CD14-positive monocyte (primary cell): ENCODE results near the gene KLF3. TPM values are rescaled to one million over a fixed set of nuclear protein-coding genes. Genes with fewer than 3 reads are reported as not detected.

ENCODE experiments used
- DNase-seq, 3 donors: peaks; one replicate each; pipeline ENCODE4 v3.0.0-alpha.2; 2011 to 2022
- H2AFZ ChIP-seq: 2 replicates; pipeline ENCODE4 v1.6.0; 2012; ENCODE audit warnings: mild to moderate bottlenecking, low read depth, low read length, inconsistent platforms; ENCODE audit not compliant: insufficient read depth, poor library complexity, severe bottlenecking
- H3K27ac ChIP-seq, 2 donors: 1 replicate in 1 of 2; 2 replicates in 1 of 2; pipeline ENCODE4 v1.5.1; 2012 to 2013; ENCODE audit warnings: low read length in 2 of 2, control low read depth in 1 of 2, inconsistent platforms in 1 of 2, low read depth in 1 of 2, mild to moderate bottlenecking in 1 of 2
- H3K27me3 ChIP-seq, 2 donors: one replicate each; pipeline versions ENCODE4 v1.6.0 to v1.6.1; 2011 to 2013; ENCODE audit warnings: low read length in 2 of 2; ENCODE audit not compliant: control insufficient read depth in 2 of 2, insufficient read depth in 2 of 2
- H3K36me3 ChIP-seq, 2 donors: replicated peaks in 1 of 2; 1 replicate in 1 of 2; 2 replicates in 1 of 2; pipeline versions ENCODE4 v1.5.1 to v1.6.1; 2012 to 2013; ENCODE audit warnings: low read length in 2 of 2, control low read depth in 1 of 2, inconsistent platforms in 1 of 2, mild to moderate bottlenecking in 1 of 2; ENCODE audit not compliant: insufficient read depth in 2 of 2, control insufficient read depth in 1 of 2
- H3K4me1 ChIP-seq, 2 donors: 1 replicate in 1 of 2; 2 replicates in 1 of 2; pipeline versions ENCODE4 v1.5.1 to v1.6.1; 2012 to 2013; ENCODE audit warnings: low read length in 2 of 2, control low read depth in 1 of 2, inconsistent platforms in 1 of 2, mild to moderate bottlenecking in 1 of 2, moderate library complexity in 1 of 2; ENCODE audit not compliant: insufficient read depth in 2 of 2, control insufficient read depth in 1 of 2
- H3K4me2 ChIP-seq: replicated peaks from 2 replicates; pipeline ENCODE3; 2012; ENCODE audit warnings: low read length, moderate library complexity, mild to moderate bottlenecking; ENCODE audit not compliant: poor library complexity, severe bottlenecking; ENCODE audit errors: extremely low read depth
- H3K4me3 ChIP-seq, 3 experiments: fragments of 200-600 bp in 1 of 3; sonication (generic) in 1 of 3; replicated peaks in 1 of 3; 1 replicate in 2 of 3; 2 replicates in 1 of 3; pipeline ENCODE4 v1.5.1; 2011 to 2013; ENCODE audit warnings: low read length in 3 of 3, mild to moderate bottlenecking in 3 of 3, control low read depth in 2 of 3, low read depth in 2 of 3, inconsistent platforms in 1 of 3, moderate library complexity in 1 of 3
- H3K79me2 ChIP-seq: 2 replicates; pipeline ENCODE4 v1.6.0; 2012; ENCODE audit warnings: mild to moderate bottlenecking, control low read depth, inconsistent platforms, low read length, moderate library complexity; ENCODE audit not compliant: insufficient read depth
- H3K9ac ChIP-seq: 2 replicates; pipeline ENCODE4 v1.6.0; 2017; ENCODE audit warnings: low read length, mild to moderate bottlenecking; ENCODE audit not compliant: insufficient read depth, poor library complexity, severe bottlenecking
- H3K9me3 ChIP-seq, 2 donors: replicated peaks in 1 of 2; 1 replicate in 1 of 2; 2 replicates in 1 of 2; pipeline versions ENCODE4 v1.5.1 to v1.6.1; 2012 to 2013; ENCODE audit warnings: low read length in 2 of 2, control low read depth in 1 of 2; ENCODE audit not compliant: control insufficient read depth in 1 of 2, insufficient read depth in 1 of 2
- H4K20me1 ChIP-seq: 2 replicates; pipeline ENCODE4 v1.6.0; 2012; ENCODE audit warnings: mild to moderate bottlenecking, low read length, control low read depth, moderate library complexity; ENCODE audit not compliant: insufficient read depth
- H3K27ac Mint-ChIP-seq, 7 donors: one replicate each; pipeline ENCODE4 v1.8.0; 2020; ENCODE audit warnings: mild to moderate bottlenecking in 7 of 7, mixed read lengths in 7 of 7, moderate library complexity in 6 of 7, inconsistent platforms in 2 of 7
- H3K27me3 Mint-ChIP-seq, 3 donors: one replicate each; pipeline ENCODE4 v1.8.0; 2021 to 2022; ENCODE audit warnings: low read depth in 3 of 3, mild to moderate bottlenecking in 3 of 3, mixed read lengths in 3 of 3, moderate library complexity in 3 of 3, inconsistent platforms in 1 of 3
- H3K36me3 Mint-ChIP-seq, 2 donors: one replicate each; pipeline ENCODE4 v1.8.0; 2020; ENCODE audit warnings: mixed read lengths in 2 of 2, inconsistent platforms in 1 of 2, mild to moderate bottlenecking in 1 of 2
- H3K4me1 Mint-ChIP-seq: one replicate; pipeline ENCODE4 v1.8.0; 2020; ENCODE audit warnings: mild to moderate bottlenecking, mixed read lengths
- H3K4me3 Mint-ChIP-seq, 2 donors: one replicate each; pipeline ENCODE4 v1.8.0; 2020; ENCODE audit warnings: mild to moderate bottlenecking in 2 of 2, mixed read lengths in 2 of 2, moderate library complexity in 1 of 2
- H3K9me3 Mint-ChIP-seq, 7 donors: one replicate each; pipeline ENCODE4 v1.8.0; 2020 to 2022; ENCODE audit warnings: mixed read lengths in 7 of 7, mild to moderate bottlenecking in 6 of 7, moderate library complexity in 6 of 7, inconsistent platforms in 2 of 7
- CTCF ChIP-seq: fragments of 200-600 bp; IDR thresholded peaks from one replicate; pipeline ENCODE4 v1.8.0; 2022; ENCODE audit warnings: antibody characterized with exemption, mild to moderate bottlenecking
- WGBS: methylation state at CpG from one replicate; pipeline ENCODE4 v1.1.5; 2013; ENCODE audit warnings: missing lambda C conversion rate; ENCODE audit not compliant: insufficient coverage; 5-methylcytosine and 5-hydroxymethylcytosine counted together
- intact Hi-C, 2 donors: fragments of 100-400 bp; cut with micrococcal nuclease; formaldehyde crosslinking; loops; one replicate each; pipeline versions ENCODE4 v1.15.0 to v1.15.1; 2023
- polyA plus RNA-seq, 3 donors: library from polyadenylated mRNA; depleted of rRNA in 1 of 3; unstranded in 2 of 3; stranded (reverse) in 1 of 3; fragments of 300-500 nt in 2 of 3; fragments of >200 nt in 1 of 3; fragmentation: Illumina TruSeq in 2 of 3; gene quantifications; 1 replicate in 2 of 3; 2 replicates in 1 of 3; pipeline ENCODE4 v1.2.3, GENCODE V29; 2012 to 2021

The KLF3 gene
- polyA plus RNA-seq, 3 donors = 46.3 to 95.7 (median 53.9) TPM

GRCh38 chr4:38694330-38694729 is 30.3 kb downstream of the KLF3 start:
- Mint-ChIP-seq H3K27ac (peak overlapping the region in 4 of 7 donors; percentile 0 to 24 (median 10)), H3K4me1 (peaks cover 14% of the 10 kb centered on the region), H3K36me3 (peaks cover 91 to 99% of the 10 kb centered on the region in 2 donors), H3K4me3 (no peak overlapping the region), H3K9me3 (no peaks in the 10 kb centered on the region), H3K27me3 (peaks cover 0 to 1% (median 0%) of the 10 kb centered on the region in 3 donors)
- Histone ChIP-seq H2AFZ (no peak overlapping the region), H3K79me2 (peaks cover 12% of the 10 kb centered on the region), H3K9me3 (no peaks in the 10 kb centered on the region), H4K20me1 (peaks cover 88% of the 10 kb centered on the region), H3K27me3 (no peaks in the 10 kb centered on the region), H3K27ac (no peak overlapping the region), H3K4me2 (no peak overlapping the region), H3K4me1 (peaks cover 11 to 12% of the 10 kb centered on the region in 2 donors), H3K36me3 (peaks cover 89 to 97% of the 10 kb centered on the region in 2 donors), H3K9ac (no peak overlapping the region), H3K4me3 (no peak overlapping the region)
- TF ChIP-seq CTCF = no peak
- intact Hi-C loops = no loop called here
- 100% methylated on average over 3 of the region's 3 CpGs for WGBS
- DNase-seq = no peak

- Histone ChIP-seq H3K4me1 (peaks cover 11 to 12% of the 10 kb centered on the region in 2 donors), H4K20me1 (peaks cover 73% of the 10 kb centered on the region), H3K36me3 (peaks cover 76 to 84% of the 10 kb centered on the region in 2 donors), H3K4me2 (no peak overlapping the region), H3K79me2 (peaks cover 3% of the 10 kb centered on the region), H3K27ac (peak overlapping the region in 1 of 2 donors; percentile 34), H2AFZ (no peak overlapping the region), H3K9ac (no peak overlapping the region), H3K27me3 (no peaks in the 10 kb centered on the region), H3K9me3 (no peaks in the 10 kb centered on the region), H3K4me3 (no peak overlapping the region)
- Mint-ChIP-seq H3K4me1 (peaks cover 14% of the 10 kb centered on the region), H3K36me3 (peaks cover 77 to 89% of the 10 kb centered on the region in 2 donors), H3K27ac (peak overlapping the region in 6 of 7 donors; percentile 8 to 59 (median 44)), H3K27me3 (peaks cover 0 to 1% (median 0%) of the 10 kb centered on the region in 3 donors), H3K9me3 (no peaks in the 10 kb centered on the region), H3K4me3 (no peak overlapping the region)
- no peak for DNase-seq
- intact Hi-C loops = no loop called here
- TF ChIP-seq CTCF = no peak
- WGBS = no CpG with 5 or more reads among the region's 3 CpGs
Observed at GRCh38 chr4:38695809-38696208, 31.8 kb downstream of the KLF3 start.
